Neuronal stem cell (in vitro differentiated cells): Measurements from ENCODE around the gene MRPS35.

Experiments
- DNase-seq: peaks from one replicate; pipeline ENCODE4 v3.0.0-alpha.2; 2013; ENCODE audit warnings: low spot score
- H2AFZ ChIP-seq: one replicate; pipeline ENCODE4 v1.6.1; 2013; ENCODE audit warnings: mild to moderate bottlenecking, low read length, inconsistent platforms
- H2AK5ac ChIP-seq: 2 replicates; pipeline ENCODE4 v1.6.1; 2013; ENCODE audit warnings: low read depth, mild to moderate bottlenecking, inconsistent platforms, low read length, moderate library complexity, mixed read lengths
- H2BK120ac ChIP-seq: 2 replicates; pipeline ENCODE4 v1.6.1; 2013; ENCODE audit warnings: low read depth, mild to moderate bottlenecking, inconsistent platforms, low read length, moderate library complexity, mixed read lengths
- H2BK12ac ChIP-seq: one replicate; pipeline ENCODE4 v1.6.1; 2013; ENCODE audit warnings: low read length, inconsistent platforms
- H2BK15ac ChIP-seq: 2 replicates; pipeline ENCODE4 v1.6.1; 2013; ENCODE audit warnings: mild to moderate bottlenecking, low read length, inconsistent platforms, mixed read lengths
- H2BK5ac ChIP-seq: one replicate; pipeline ENCODE4 v1.6.1; 2013; ENCODE audit warnings: inconsistent platforms, mild to moderate bottlenecking, low read length, moderate library complexity
- H3K14ac ChIP-seq: one replicate; pipeline ENCODE4 v1.6.1; 2013; ENCODE audit warnings: low read length, inconsistent platforms
- H3K18ac ChIP-seq: 2 replicates; pipeline ENCODE4 v1.6.1; 2013; ENCODE audit warnings: low read length, inconsistent platforms
- H3K23ac ChIP-seq: 2 replicates; pipeline ENCODE4 v1.6.1; 2013; ENCODE audit warnings: low read depth, mild to moderate bottlenecking, mixed read lengths, low read length, inconsistent platforms; ENCODE audit not compliant: poor library complexity
- H3K27ac ChIP-seq: replicated peaks from 3 replicates; pipeline ENCODE4 v1.5.1; 2013; ENCODE audit warnings: low read length, inconsistent platforms
- H3K27me3 ChIP-seq, 3 experiments: 2 replicates each; pipeline ENCODE4 v1.6.1; 2013; ENCODE audit warnings: low read length in 3 of 3, mild to moderate bottlenecking in 2 of 3, inconsistent platforms in 1 of 3, low read depth in 1 of 3, mixed read lengths in 1 of 3, moderate library complexity in 1 of 3; ENCODE audit not compliant: control insufficient read depth in 3 of 3, insufficient read depth in 3 of 3
- H3K36me3 ChIP-seq, 2 donors: replicated peaks in 1 of 2; 2 replicates each; pipeline ENCODE4 v1.6.1; 2013; ENCODE audit warnings: low read length in 2 of 2; ENCODE audit not compliant: control insufficient read depth in 2 of 2, insufficient read depth in 2 of 2
- H3K4ac ChIP-seq: 2 replicates; pipeline ENCODE4 v1.6.1; 2013; ENCODE audit warnings: inconsistent platforms, mild to moderate bottlenecking, low read length, moderate library complexity
- H3K4me1 ChIP-seq, 2 donors: 1 replicate in 1 of 2; 2 replicates in 1 of 2; pipeline ENCODE4 v1.6.1; 2013; ENCODE audit warnings: low read length in 2 of 2, low read depth in 1 of 2; ENCODE audit not compliant: control insufficient read depth in 2 of 2, insufficient read depth in 1 of 2
- H3K4me2 ChIP-seq: one replicate; pipeline ENCODE4 v1.6.1; 2013; ENCODE audit warnings: mild to moderate bottlenecking, low read length, inconsistent platforms; ENCODE audit not compliant: insufficient read depth, poor library complexity, severe bottlenecking
- H3K4me3 ChIP-seq, 2 donors: 2 replicates each; pipeline ENCODE4 v1.5.1; 2013; ENCODE audit warnings: low read length in 2 of 2, mild to moderate bottlenecking in 2 of 2, inconsistent platforms in 1 of 2, moderate library complexity in 1 of 2
- H3K79me1 ChIP-seq: one replicate; pipeline ENCODE4 v1.6.1; 2013; ENCODE audit warnings: low read depth, mild to moderate bottlenecking, inconsistent platforms, low read length, moderate library complexity
- H3K9ac ChIP-seq: one replicate; pipeline ENCODE4 v1.6.1; 2013; ENCODE audit warnings: mild to moderate bottlenecking, low read depth, low read length, inconsistent platforms; ENCODE audit not compliant: poor library complexity
- H3K9me3 ChIP-seq, 2 donors: replicated peaks in 1 of 2; 2 replicates each; pipeline versions ENCODE3 to v1.6.1; 2013; ENCODE audit warnings: low read length in 2 of 2, mild to moderate bottlenecking in 2 of 2, inconsistent platforms in 1 of 2, low read depth in 1 of 2, mixed read lengths in 1 of 2, moderate library complexity in 1 of 2; ENCODE audit not compliant: control insufficient read depth in 2 of 2, insufficient read depth in 1 of 2
- H4K8ac ChIP-seq: one replicate; pipeline ENCODE4 v1.6.1; 2013; ENCODE audit warnings: low read depth, mild to moderate bottlenecking, inconsistent platforms, low read length, moderate library complexity
- H4K91ac ChIP-seq: one replicate; pipeline ENCODE4 v1.6.1; 2013; ENCODE audit warnings: low read length, low read depth, mild to moderate bottlenecking, inconsistent platforms; ENCODE audit not compliant: poor library complexity
- WGBS, 2 donors: extraction: QIAGEN DNeasy Blood & Tissue Kit; methylation state at CpG; one replicate each; pipeline ENCODE4 v1.1.7; 2013; ENCODE audit warnings: missing lambda C conversion rate in 2 of 2, mixed read lengths in 1 of 2; ENCODE audit not compliant: insufficient read length in 2 of 2, insufficient replicate concordance in 1 of 2; ENCODE audit errors: extremely low coverage in 2 of 2; 5-methylcytosine and 5-hydroxymethylcytosine counted together

Gene MRPS35

GRCh38 chr12:27688671-27689070 lies 22.0 kb upstream of the MRPS35 start:
- Histone ChIP-seq H2BK15ac (no peak overlapping the region), H4K8ac (no peak overlapping the region), H2BK12ac (no peak overlapping the region), H3K27ac (no peak overlapping the region), H2AK5ac (no peak overlapping the region), H2BK5ac (no peak overlapping the region), H2AFZ (no peak overlapping the region), H3K18ac (no peak overlapping the region), H3K79me1 (no peaks in the 10 kb centered on the region), H3K4me3 (no peak overlapping the region), H3K36me3 (peaks cover 6 to 68% of the 10 kb centered on the region in 2 donors), H3K4ac (no peak overlapping the region), H4K91ac (no peak overlapping the region), H3K23ac (no peak overlapping the region), H2BK120ac (no peak overlapping the region), H3K14ac (no peak overlapping the region), H3K9me3 (no peaks in the 10 kb centered on the region), H3K4me2 (no peak overlapping the region), H3K9ac (no peak overlapping the region), H3K4me1 (no peaks in the 10 kb centered on the region), H3K27me3 (no peaks in the 10 kb centered on the region)
- no CpG with 5 or more reads among the region's 3 CpGs for WGBS, 2 donors
- DNase-seq: no peak

GRCh38 chr12:27689558-27690180 lies 21.0 kb upstream of the MRPS35 start:
- Histone ChIP-seq H3K4me3 (no peak overlapping the region), H3K14ac (no peak overlapping the region), H4K8ac (no peak overlapping the region), H3K18ac (no peak overlapping the region), H3K36me3 (peaks cover 6 to 70% of the 10 kb centered on the region in 2 donors), H2BK15ac (no peak overlapping the region), H3K4me1 (no peaks in the 10 kb centered on the region), H2BK5ac (no peak overlapping the region), H3K9me3 (no peaks in the 10 kb centered on the region), H2BK12ac (no peak overlapping the region), H3K4ac (no peak overlapping the region), H3K27ac (no peak overlapping the region), H3K27me3 (no peaks in the 10 kb centered on the region), H3K23ac (no peak overlapping the region), H4K91ac (no peak overlapping the region), H2BK120ac (no peak overlapping the region), H2AK5ac (no peak overlapping the region), H3K9ac (no peak overlapping the region), H3K4me2 (no peak overlapping the region), H3K79me1 (no peaks in the 10 kb centered on the region), H2AFZ (no peak overlapping the region)
- no peak for DNase-seq
- WGBS, 2 donors: no CpG with 5 or more reads among the region's 13 CpGs

DNA sequence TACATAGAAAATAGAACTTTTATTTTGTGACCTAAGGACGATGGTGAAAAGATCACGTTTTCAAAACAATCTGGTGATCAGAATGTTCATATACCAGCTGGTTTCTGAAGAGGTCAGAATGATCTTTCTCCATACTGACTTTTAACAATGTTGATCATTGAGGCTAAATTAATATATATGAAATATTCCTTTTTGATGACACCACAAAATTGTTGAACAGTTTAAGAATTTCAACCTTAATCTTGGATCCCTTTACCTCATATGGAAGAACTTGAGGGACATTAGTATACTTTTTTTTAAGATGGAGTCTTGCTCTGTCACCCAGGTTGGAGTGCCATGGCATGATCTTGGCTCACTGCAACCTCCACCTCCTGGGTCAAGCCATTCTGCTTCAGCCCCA lies 17.2 kb upstream of the MRPS35 start:
- H2BK15ac ChIP-seq: no peak overlapping the region
- H3K79me1 ChIP-seq: no peaks in the 10 kb centered on the region
- H4K8ac ChIP-seq: no peak overlapping the region
- no peak overlapping the region for H3K4me2 ChIP-seq
- no peak overlapping the region for H3K27ac ChIP-seq
- no peak overlapping the region for H2BK5ac ChIP-seq
- no peak overlapping the region for H3K18ac ChIP-seq
- peaks cover 5 to 67% of the 10 kb centered on the region in 2 donors for H3K36me3 ChIP-seq
- no peak for DNase-seq
- no peaks in the 10 kb centered on the region for H3K27me3 ChIP-seq
- H2BK12ac ChIP-seq: no peak overlapping the region
- no peak overlapping the region for H3K4ac ChIP-seq
- H3K4me1 ChIP-seq: no peaks in the 10 kb centered on the region
- no peak overlapping the region for H3K23ac ChIP-seq
- H3K9me3 ChIP-seq: no peaks in the 10 kb centered on the region
- WGBS, 2 donors: no CpG with 5 or more reads among the region's 2 CpGs
- H4K91ac ChIP-seq: no peak overlapping the region
- no peak overlapping the region for H2BK120ac ChIP-seq
- no peak overlapping the region for H2AK5ac ChIP-seq
- H3K9ac ChIP-seq: no peak overlapping the region
- no peak overlapping the region for H3K4me3 ChIP-seq
- no peak overlapping the region for H2AFZ ChIP-seq
- H3K14ac ChIP-seq: no peak overlapping the region

DNA sequence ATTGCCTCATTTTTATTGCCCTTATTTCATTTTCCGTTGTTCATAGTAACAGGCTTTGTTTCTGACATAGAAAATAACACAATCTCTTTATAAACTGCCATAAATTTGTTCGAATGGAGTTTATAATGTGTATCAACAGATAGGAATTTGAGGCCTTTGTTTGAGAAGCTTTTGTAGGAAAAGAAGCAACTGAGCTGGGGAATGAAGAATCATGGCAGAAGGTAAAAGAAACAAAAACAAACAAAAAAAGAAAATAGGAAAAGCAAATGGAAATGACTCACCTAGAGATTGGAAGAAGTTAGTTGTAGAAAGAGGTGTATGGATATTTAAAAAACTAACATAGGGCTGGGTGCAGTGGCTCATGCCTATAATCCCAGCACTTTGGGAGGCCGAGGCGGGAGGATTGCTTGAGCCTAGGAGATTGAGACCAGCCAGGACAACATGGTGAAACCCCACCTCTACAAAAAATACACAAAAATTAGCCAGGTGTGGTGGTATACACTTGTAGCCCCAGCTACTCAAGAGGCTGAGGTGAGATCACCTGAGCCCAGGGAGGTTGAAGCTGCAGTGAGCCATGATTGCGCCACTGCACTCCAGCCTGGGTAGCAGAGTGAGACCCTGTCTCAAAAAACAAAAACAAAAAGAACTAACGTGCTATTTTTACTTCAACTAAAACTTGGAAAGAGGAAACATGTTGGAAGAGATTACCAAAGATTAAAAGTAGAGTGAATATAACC lies 14.9 kb upstream of the MRPS35 start:
- Histone ChIP-seq H3K14ac (no peak overlapping the region), H3K79me1 (no peaks in the 10 kb centered on the region), H3K27me3 (no peaks in the 10 kb centered on the region), H3K9me3 (no peaks in the 10 kb centered on the region), H3K4me2 (no peak overlapping the region), H2BK15ac (no peak overlapping the region), H2AFZ (no peak overlapping the region), H3K4ac (no peak overlapping the region), H3K4me3 (no peak overlapping the region), H3K27ac (no peak overlapping the region), H2BK12ac (no peak overlapping the region), H3K18ac (no peak overlapping the region), H4K91ac (no peak overlapping the region), H3K9ac (no peak overlapping the region), H2BK120ac (no peak overlapping the region), H4K8ac (no peak overlapping the region), H3K36me3 (peaks cover 3 to 44% of the 10 kb centered on the region in 2 donors), H2AK5ac (no peak overlapping the region), H3K4me1 (no peaks in the 10 kb centered on the region), H2BK5ac (no peak overlapping the region), H3K23ac (no peak overlapping the region)
- DNase-seq: no peak
- no CpG with 5 or more reads among the region's 6 CpGs for WGBS, 2 donors
